HUES48 (cell line): ENCODE measurements around the gene CELF6.

Source experiments
- H3K27ac ChIP-seq: one replicate; pipeline ENCODE4 v1.7.0; 2013; ENCODE audit warnings: low read depth, low read length, inconsistent platforms
- H3K27me3 ChIP-seq: 2 replicates; pipeline ENCODE4 v1.6.1; 2013; ENCODE audit warnings: mild to moderate bottlenecking, low read length; ENCODE audit not compliant: control insufficient read depth, insufficient read depth
- H3K36me3 ChIP-seq: 2 replicates; pipeline ENCODE4 v1.6.1; 2013; ENCODE audit warnings: low read length; ENCODE audit not compliant: control insufficient read depth, insufficient read depth
- H3K4me1 ChIP-seq: 2 replicates; pipeline ENCODE4 v1.6.1; 2013; ENCODE audit warnings: mild to moderate bottlenecking, low read length; ENCODE audit not compliant: control insufficient read depth, insufficient read depth
- H3K4me3 ChIP-seq: 2 replicates; pipeline ENCODE4 v1.5.1; 2013; ENCODE audit warnings: mild to moderate bottlenecking, low read depth, low read length
- H3K9ac ChIP-seq: 2 replicates; pipeline ENCODE4 v1.6.1; 2013; ENCODE audit warnings: mild to moderate bottlenecking, low read depth, low read length, moderate library complexity
- H3K9me3 ChIP-seq: 2 replicates; pipeline ENCODE4 v1.6.1; 2013; ENCODE audit warnings: low read length; ENCODE audit not compliant: control insufficient read depth, insufficient read depth

Gene CELF6

GRCh38 chr15:72272213-72272996 lies 47.6 kb downstream of the CELF6 start, which contains the start of gene PARP6:
TSS of gene PARP6 (minus strand) at chr15:72272554. CDS start at chr15:72267477, 5,077 bp downstream.
- peaks cover 17% of the 10 kb centered on the region for H3K36me3 ChIP-seq
- H3K4me1 ChIP-seq = peaks cover 8% of the 10 kb centered on the region
- no peaks in the 10 kb centered on the region for H3K9me3 ChIP-seq
- H3K9ac ChIP-seq = peak within 1 kb of the TSS; percentile 58
- peak within 1 kb of the TSS; percentile 80 for H3K4me3 ChIP-seq
- peak within 1 kb of the TSS; percentile 73 for H3K27ac ChIP-seq
- H3K27me3 ChIP-seq = 0 out of 2 replicates have a peak, but pooled peaks cover 7% of the 10 kb centered on the region

GRCh38 chr15:72271895-72272212 lies 48.1 kb downstream of the CELF6 start:
- H3K27ac ChIP-seq = peak overlapping the region; percentile 73
- no peaks in the 10 kb centered on the region for H3K9me3 ChIP-seq
- H3K4me1 ChIP-seq = peaks cover 8% of the 10 kb centered on the region
- peak overlapping the region; percentile 58 for H3K9ac ChIP-seq
- H3K4me3 ChIP-seq = peak overlapping the region; percentile 80
- H3K27me3 ChIP-seq = 0 out of 2 replicates have a peak, but pooled peaks cover 7% of the 10 kb centered on the region
- H3K36me3 ChIP-seq = peaks cover 23% of the 10 kb centered on the region

GRCh38 chr15:72271221-72271620 lies 48.7 kb downstream of the CELF6 start:
- H3K27me3 ChIP-seq = 0 out of 2 replicates have a peak, but pooled peaks cover 3% of the 10 kb centered on the region
- H3K4me3 ChIP-seq = peak overlapping the region; percentile 80
- H3K4me1 ChIP-seq = peaks cover 8% of the 10 kb centered on the region
- H3K27ac ChIP-seq = no peak overlapping the region
- H3K9ac ChIP-seq = no peak overlapping the region
- H3K9me3 ChIP-seq = no peaks in the 10 kb centered on the region
- peaks cover 29% of the 10 kb centered on the region for H3K36me3 ChIP-seq

- H3K36me3 ChIP-seq = peaks cover 44% of the 10 kb centered on the region
- no peak overlapping the region for H3K9ac ChIP-seq
- peaks cover 8% of the 10 kb centered on the region for H3K4me1 ChIP-seq
- H3K27ac ChIP-seq = no peak overlapping the region
- no peaks in the 10 kb centered on the region for H3K27me3 ChIP-seq
- no peak overlapping the region for H3K4me3 ChIP-seq
- H3K9me3 ChIP-seq = no peaks in the 10 kb centered on the region
Measured at GRCh38 chr15:72269739-72270138, 50.2 kb downstream of the CELF6 start.

GRCh38 chr15:72265031-72265430 lies 54.9 kb downstream of the CELF6 start:
- no peak overlapping the region for H3K4me3 ChIP-seq
- no peak overlapping the region for H3K9ac ChIP-seq
- H3K4me1 ChIP-seq = no peaks in the 10 kb centered on the region
- H3K9me3 ChIP-seq = no peaks in the 10 kb centered on the region
- no peak overlapping the region for H3K27ac ChIP-seq
- H3K27me3 ChIP-seq = no peaks in the 10 kb centered on the region
- H3K36me3 ChIP-seq = peaks cover 82% of the 10 kb centered on the region

GRCh38 chr15:72252663-72253299 lies 67.2 kb downstream of the CELF6 start:
- Histone ChIP-seq H3K27me3 (no peaks in the 10 kb centered on the region), H3K36me3 (peaks cover 93% of the 10 kb centered on the region), H3K9ac (no peak overlapping the region), H3K4me3 (no peak overlapping the region), H3K9me3 (no peaks in the 10 kb centered on the region), H3K4me1 (no peaks in the 10 kb centered on the region), H3K27ac (no peak overlapping the region)

GRCh38 chr15:72249142-72249810 lies 70.7 kb downstream of the CELF6 start:
- H3K4me3 ChIP-seq = no peak overlapping the region
- no peaks in the 10 kb centered on the region for H3K9me3 ChIP-seq
- peaks cover 72% of the 10 kb centered on the region for H3K36me3 ChIP-seq

GRCh38 chr15:72248514-72248913 lies 71.4 kb downstream of the CELF6 start:
- H3K4me3 ChIP-seq = no peak overlapping the region
- H3K4me1 ChIP-seq = peaks cover 2% of the 10 kb centered on the region; the same call in 1 of the 2 replicates
- H3K9me3 ChIP-seq = no peaks in the 10 kb centered on the region
- peaks cover 72% of the 10 kb centered on the region for H3K36me3 ChIP-seq
- H3K27me3 ChIP-seq = peaks cover 23% of the 10 kb centered on the region
- no peak overlapping the region for H3K9ac ChIP-seq
- no peak overlapping the region for H3K27ac ChIP-seq

More at GRCh38 chr15:72249142-72249810, 70.7 kb downstream of the CELF6 start:
- Histone ChIP-seq H3K9ac (no peak overlapping the region), H3K4me1 (no peaks in the 10 kb centered on the region), H3K27ac (no peak overlapping the region), H3K27me3 (peaks cover 15% of the 10 kb centered on the region)

- peaks cover 15% of the 10 kb centered on the region for H3K4me1 ChIP-seq
- peaks cover 52% of the 10 kb centered on the region for H3K36me3 ChIP-seq
- peak overlapping the region; percentile 49 for H3K27ac ChIP-seq
- H3K9ac ChIP-seq = no peak overlapping the region
- H3K4me3 ChIP-seq = no peak overlapping the region
- peaks cover 66% of the 10 kb centered on the region for H3K27me3 ChIP-seq
- H3K9me3 ChIP-seq = no peaks in the 10 kb centered on the region
Measured at GRCh38 chr15:72242775-72243370, 77.1 kb downstream of the CELF6 start.

- Histone ChIP-seq H3K9me3 (no peaks in the 10 kb centered on the region), H3K36me3 (peaks cover 44% of the 10 kb centered on the region), H3K9ac (no peak overlapping the region), H3K27ac (no peak overlapping the region), H3K4me1 (peaks cover 22% of the 10 kb centered on the region), H3K4me3 (no peak overlapping the region), H3K27me3 (peaks cover 83% of the 10 kb centered on the region)
Measured at GRCh38 chr15:72239652-72240051, 80.3 kb downstream of the CELF6 start.
